Measurements from ENCODE around the gene RNPEPL1. TPM values are rescaled to one million over a fixed set of nuclear protein-coding genes. Genes with fewer than 3 reads are reported as not detected.

Gene RNPEPL1, protein sequence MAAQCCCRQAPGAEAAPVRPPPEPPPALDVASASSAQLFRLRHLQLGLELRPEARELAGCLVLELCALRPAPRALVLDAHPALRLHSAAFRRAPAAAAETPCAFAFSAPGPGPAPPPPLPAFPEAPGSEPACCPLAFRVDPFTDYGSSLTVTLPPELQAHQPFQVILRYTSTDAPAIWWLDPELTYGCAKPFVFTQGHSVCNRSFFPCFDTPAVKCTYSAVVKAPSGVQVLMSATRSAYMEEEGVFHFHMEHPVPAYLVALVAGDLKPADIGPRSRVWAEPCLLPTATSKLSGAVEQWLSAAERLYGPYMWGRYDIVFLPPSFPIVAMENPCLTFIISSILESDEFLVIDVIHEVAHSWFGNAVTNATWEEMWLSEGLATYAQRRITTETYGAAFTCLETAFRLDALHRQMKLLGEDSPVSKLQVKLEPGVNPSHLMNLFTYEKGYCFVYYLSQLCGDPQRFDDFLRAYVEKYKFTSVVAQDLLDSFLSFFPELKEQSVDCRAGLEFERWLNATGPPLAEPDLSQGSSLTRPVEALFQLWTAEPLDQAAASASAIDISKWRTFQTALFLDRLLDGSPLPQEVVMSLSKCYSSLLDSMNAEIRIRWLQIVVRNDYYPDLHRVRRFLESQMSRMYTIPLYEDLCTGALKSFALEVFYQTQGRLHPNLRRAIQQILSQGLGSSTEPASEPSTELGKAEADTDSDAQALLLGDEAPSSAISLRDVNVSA
- total RNA-seq, result 100 to 1,000 TPM; 145 to 167 (median 164) TPM
- total RNA-seq (2013), result 70.3 TPM

DNA sequence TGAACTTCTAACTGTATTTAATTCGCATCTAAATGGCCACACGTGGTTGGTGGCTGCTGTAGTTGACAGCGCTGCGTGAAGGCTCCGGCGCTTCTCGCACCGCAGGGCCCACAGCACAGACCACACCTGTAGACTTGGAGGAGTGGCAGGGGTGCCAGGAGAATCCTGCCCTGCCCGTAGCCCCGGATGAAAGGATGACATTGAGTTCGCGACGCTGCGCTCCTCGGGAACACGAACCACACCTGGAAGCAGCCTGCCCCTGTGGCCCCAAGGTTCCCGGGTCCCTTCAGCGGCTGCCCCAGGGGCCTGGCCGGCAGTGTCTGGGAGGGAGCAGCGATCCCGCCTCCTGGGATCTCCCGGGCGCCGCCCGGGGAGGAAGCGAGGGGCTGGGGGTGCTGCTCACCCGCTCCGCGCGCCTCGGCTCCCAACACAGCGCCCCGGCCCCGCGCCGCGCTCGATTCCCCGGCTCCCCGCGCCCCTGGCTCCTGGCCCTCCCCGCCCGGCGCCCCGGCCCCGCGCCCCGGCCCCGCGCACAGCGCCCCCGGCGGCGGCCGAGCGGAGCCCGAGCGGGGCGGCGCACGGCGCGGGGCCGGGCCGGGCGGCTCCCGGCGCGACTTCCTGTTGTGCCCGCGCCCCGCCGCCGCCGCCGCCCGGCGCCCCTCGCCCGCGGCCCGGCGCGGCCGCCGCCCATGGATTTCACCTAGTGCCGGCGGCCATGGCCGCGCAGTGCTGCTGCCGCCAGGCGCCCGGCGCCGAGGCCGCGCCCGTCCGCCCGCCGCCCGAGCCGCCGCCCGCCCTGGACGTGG lies at the start of gene RNPEPL1:
Gene RNPEPL1, plus strand, starts transcription at position 613 of the 806 bp plus-strand sequence. Its CDS starts 103 bp downstream, at position 716.
- Mint-ChIP-seq H3K9me3 (no peaks in the 10 kb centered on the region), H3K36me3 (no peaks in the 10 kb centered on the region), H3K27ac (peak within 1 kb of the TSS; percentile 99), H3K27me3 (ENCODE audit: low read depth in 2 of 2) (no peaks in the 10 kb centered on the region), H3K4me3 (peak within 1 kb of the TSS; percentile 96), H3K4me1 (peaks cover 69 to 77% of the 10 kb centered on the region in 2 donors)
- ATAC-seq, result peak; percentile 16 to 41 (median 39)
- intact Hi-C loops (cut with micrococcal nuclease), result loop anchor here (2.0 to 10.0 kb wide), 4 partner anchors 53 to 874 kb away; partner anchors contain the start of genes GPR35, HDLBP and SEPTIN2
- DNase-seq, result peak; percentile 59 to 82
- Histone ChIP-seq H3K4me1 (ENCODE audit: control insufficient read depth, insufficient read depth, low read length) (peaks cover 88% of the 10 kb centered on the region), H3K36me3 (ENCODE audit: control insufficient read depth, insufficient read depth, low read length) (peaks cover 15% of the 10 kb centered on the region), H3K9me3 (ENCODE audit: control insufficient read depth, insufficient read depth, low read length) (no peaks in the 10 kb centered on the region), H3K4me3 (ENCODE audit: low read length) (peak within 1 kb of the TSS; percentile 76), H3K27me3 (ENCODE audit: control insufficient read depth, insufficient read depth, low read length) (no peaks in the 10 kb centered on the region), H3K27ac (ENCODE audit: low read length) (peak within 1 kb of the TSS; percentile 92)
- TF ChIP-seq, protein P1, sequence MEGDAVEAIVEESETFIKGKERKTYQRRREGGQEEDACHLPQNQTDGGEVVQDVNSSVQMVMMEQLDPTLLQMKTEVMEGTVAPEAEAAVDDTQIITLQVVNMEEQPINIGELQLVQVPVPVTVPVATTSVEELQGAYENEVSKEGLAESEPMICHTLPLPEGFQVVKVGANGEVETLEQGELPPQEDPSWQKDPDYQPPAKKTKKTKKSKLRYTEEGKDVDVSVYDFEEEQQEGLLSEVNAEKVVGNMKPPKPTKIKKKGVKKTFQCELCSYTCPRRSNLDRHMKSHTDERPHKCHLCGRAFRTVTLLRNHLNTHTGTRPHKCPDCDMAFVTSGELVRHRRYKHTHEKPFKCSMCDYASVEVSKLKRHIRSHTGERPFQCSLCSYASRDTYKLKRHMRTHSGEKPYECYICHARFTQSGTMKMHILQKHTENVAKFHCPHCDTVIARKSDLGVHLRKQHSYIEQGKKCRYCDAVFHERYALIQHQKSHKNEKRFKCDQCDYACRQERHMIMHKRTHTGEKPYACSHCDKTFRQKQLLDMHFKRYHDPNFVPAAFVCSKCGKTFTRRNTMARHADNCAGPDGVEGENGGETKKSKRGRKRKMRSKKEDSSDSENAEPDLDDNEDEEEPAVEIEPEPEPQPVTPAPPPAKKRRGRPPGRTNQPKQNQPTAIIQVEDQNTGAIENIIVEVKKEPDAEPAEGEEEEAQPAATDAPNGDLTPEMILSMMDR (IDR thresholded peaks at IDR 0.05), result no peak
- under 1% methylated on average over 106 of the region's 106 CpGs for WGBS (ENCODE audit: insufficient coverage)

DNA sequence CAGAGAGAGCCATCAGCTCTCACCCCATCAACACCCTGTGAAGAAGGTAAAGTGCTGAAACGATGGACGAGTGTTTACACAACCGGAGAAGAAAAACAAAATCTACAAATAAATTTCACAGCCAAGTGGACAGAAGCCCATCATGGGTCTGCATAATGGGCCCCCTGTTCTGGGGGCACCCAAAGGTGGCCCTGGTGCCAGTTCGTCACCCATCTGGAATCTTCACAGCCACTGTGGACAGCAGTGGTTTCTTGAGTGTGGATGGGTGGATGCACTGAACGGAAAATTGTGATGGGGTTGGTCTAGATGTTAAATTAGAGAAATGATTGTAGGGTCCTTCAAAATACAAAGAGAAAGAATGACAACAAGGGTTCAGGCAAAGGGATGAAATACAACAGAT lies 49.3 kb upstream of the RNPEPL1 start:
- Histone ChIP-seq H3K27ac (ENCODE audit: low read length) (no peak overlapping the region), H3K36me3 (ENCODE audit: control insufficient read depth, insufficient read depth, low read length) (peaks cover 7% of the 10 kb centered on the region), H3K4me3 (ENCODE audit: low read length) (no peak overlapping the region), H3K4me1 (ENCODE audit: control insufficient read depth, insufficient read depth, low read length) (peaks cover 4% of the 10 kb centered on the region), H3K27me3 (ENCODE audit: control insufficient read depth, insufficient read depth, low read length) (no peaks in the 10 kb centered on the region), H3K9me3 (ENCODE audit: control insufficient read depth, insufficient read depth, low read length) (no peaks in the 10 kb centered on the region)
- Mint-ChIP-seq H3K4me1 (peaks cover 13 to 18% of the 10 kb centered on the region in 2 donors), H3K36me3 (no peaks in the 10 kb centered on the region), H3K9me3 (no peaks in the 10 kb centered on the region), H3K27me3 (ENCODE audit: low read depth in 2 of 2) (peaks cover 0 to 4% of the 10 kb centered on the region in 2 donors), H3K4me3 (no peak overlapping the region), H3K27ac (no peak overlapping the region)
- ATAC-seq (no peak), DNase-seq (no peak)
- intact Hi-C loops (cut with micrococcal nuclease), result loop anchor here (10.0 kb wide), 2 partner anchors 46 to 186 kb away; partner anchors contain the start of genes DUSP28 and RNPEPL1
- TF ChIP-seq, protein P1 (IDR thresholded peaks at IDR 0.05), result no peak
- 92% methylated on average over 5 of the region's 5 CpGs for WGBS (ENCODE audit: insufficient coverage)

DNA sequence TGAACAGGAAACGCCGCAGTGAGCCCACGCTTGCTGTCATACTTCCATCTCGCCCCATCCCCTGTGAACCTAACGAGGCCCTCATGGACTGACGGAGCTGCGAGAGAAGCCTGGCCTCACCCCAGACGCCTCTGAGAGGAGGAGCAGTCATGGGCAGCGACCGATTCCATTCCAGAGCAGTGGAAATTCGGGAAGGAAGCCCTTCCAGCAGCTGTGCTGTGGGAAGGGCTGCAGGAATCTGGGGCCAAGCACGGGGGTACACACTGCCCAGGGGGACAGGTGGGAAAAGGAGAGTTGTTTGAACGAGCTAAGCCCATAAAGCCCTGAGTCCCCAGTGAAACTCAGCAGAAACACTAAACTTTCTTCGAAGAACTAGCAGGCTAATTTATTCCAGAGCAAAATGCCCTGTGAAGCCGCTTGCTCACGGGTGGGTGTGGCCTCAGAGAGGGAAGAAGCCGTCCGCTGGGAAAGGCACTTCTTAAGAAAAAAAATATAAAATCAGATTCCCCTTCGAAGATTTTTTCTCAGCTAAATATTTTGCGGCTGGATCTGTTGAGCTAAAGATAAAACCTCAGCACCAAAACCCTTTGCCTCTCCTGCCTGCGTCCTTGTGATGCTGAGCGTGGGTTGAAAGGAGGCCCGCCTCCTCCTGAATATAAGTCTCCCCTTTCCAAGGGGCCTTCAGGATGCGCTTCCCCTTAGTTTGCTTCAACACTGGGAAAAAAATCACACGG lies 48.7 kb upstream of the RNPEPL1 start:
- no peak overlapping the region for H3K4me3 Mint-ChIP-seq
- no peak for DNase-seq
- H3K4me1 Mint-ChIP-seq, result peaks cover 10 to 13% of the 10 kb centered on the region in 2 donors
- no peaks in the 10 kb centered on the region for H3K4me1 ChIP-seq (ENCODE audit: control insufficient read depth, insufficient read depth, low read length)
- peaks cover 7% of the 10 kb centered on the region for H3K36me3 ChIP-seq (ENCODE audit: control insufficient read depth, insufficient read depth, low read length)
- no peak overlapping the region for H3K27ac Mint-ChIP-seq
- TF ChIP-seq, protein P1 (IDR thresholded peaks at IDR 0.05), result no peak
- H3K27me3 Mint-ChIP-seq (ENCODE audit: low read depth in 2 of 2), result peaks cover 0 to 4% of the 10 kb centered on the region in 2 donors
- H3K4me3 ChIP-seq (ENCODE audit: low read length), result no peak overlapping the region
- no peaks in the 10 kb centered on the region for H3K9me3 ChIP-seq (ENCODE audit: control insufficient read depth, insufficient read depth, low read length)
- WGBS (ENCODE audit: insufficient coverage), result 77% methylated on average over 24 of the region's 25 CpGs
- H3K9me3 Mint-ChIP-seq, result no peaks in the 10 kb centered on the region
- H3K27me3 ChIP-seq (ENCODE audit: control insufficient read depth, insufficient read depth, low read length), result no peaks in the 10 kb centered on the region
- no peak overlapping the region for H3K27ac ChIP-seq (ENCODE audit: low read length)
- H3K36me3 Mint-ChIP-seq, result no peaks in the 10 kb centered on the region
- no peak for ATAC-seq
- intact Hi-C loops (cut with micrococcal nuclease), result loop anchor here (10.0 kb wide), 2 partner anchors 45 to 185 kb away; partner anchors contain the start of genes DUSP28 and RNPEPL1
